ENCODE measurements around the gene PBX1. TPM values are rescaled to one million over a fixed set of nuclear protein-coding genes. Genes with fewer than 3 reads are reported as not detected.
A peak's percentile ranks its signal among the peaks of the same experiment; 100 is the strongest.

Gene PBX1
- total RNA-seq, 6 donors from 2014 or later: 17.8 to 59.6 (median 38.3) TPM

- no peaks in the 10 kb centered on the region for H3K36me3 ChIP-seq
- DNase-seq: no peak
- peak overlapping the region in 3 of 4 donors; percentile 13 to 70 (median 56) for H3K27ac ChIP-seq
- TF ChIP-seq POLR2AphosphoS5 (IDR thresholded peaks at IDR 0.05): no peak
- no peak for TF ChIP-seq CTCF (IDR thresholded peaks at IDR 0.05)
- no peak for TF ChIP-seq EP300 (IDR thresholded peaks at IDR 0.05)
- no peak for TF ChIP-seq POLR2A (IDR thresholded peaks at IDR 0.05)
- H3K4me1 ChIP-seq: peaks cover 0 to 4% (median 0%) of the 10 kb centered on the region in 4 donors
- WGBS, 2 donors: 72 to 76% methylated on average over 11 of the region's 11 CpGs
- peak overlapping the region in 1 of 4 donors; percentile 22 for H3K4me3 ChIP-seq
- ATAC-seq (ENCODE audit: low FRiP score in 2 of 2): peak; percentile 9 to 17
- no peaks in the 10 kb centered on the region for H3K27me3 ChIP-seq
- no peaks in the 10 kb centered on the region for H3K9me3 ChIP-seq
Measured at GRCh38 chr1:164753521-164754077, 194.6 kb downstream of the PBX1 start.

- peaks cover 0 to 4% (median 0%) of the 10 kb centered on the region in 4 donors for H3K4me1 ChIP-seq
- ATAC-seq (ENCODE audit: low FRiP score in 2 of 2) (peak; percentile 44 to 51), DNase-seq (no peak)
- H3K4me3 ChIP-seq: peak overlapping the region in 1 of 4 donors; percentile 22
- H3K27me3 ChIP-seq: no peaks in the 10 kb centered on the region
- H3K27ac ChIP-seq: peak overlapping the region; percentile 13 to 70 (median 38)
- no peaks in the 10 kb centered on the region for H3K36me3 ChIP-seq
- WGBS, 2 donors: 59 to 73% methylated on average over 8 of the region's 8 CpGs
- no peak for TF ChIP-seq EP300 (IDR thresholded peaks at IDR 0.05)
- no peak for TF ChIP-seq POLR2AphosphoS5 (IDR thresholded peaks at IDR 0.05)
- no peak for TF ChIP-seq POLR2A (IDR thresholded peaks at IDR 0.05)
- TF ChIP-seq CTCF (IDR thresholded peaks at IDR 0.05): no peak
- no peaks in the 10 kb centered on the region for H3K9me3 ChIP-seq
Measured at GRCh38 chr1:164754088-164754600, 195.2 kb downstream of the PBX1 start.

- H3K9me3 ChIP-seq: no peaks in the 10 kb centered on the region
- ATAC-seq (ENCODE audit: low FRiP score in 2 of 2) (no peak), DNase-seq (no peak)
- no peaks in the 10 kb centered on the region for H3K27me3 ChIP-seq
- no peak for TF ChIP-seq POLR2A (IDR thresholded peaks at IDR 0.05)
- no peak for TF ChIP-seq CTCF (IDR thresholded peaks at IDR 0.05)
- TF ChIP-seq POLR2AphosphoS5 (IDR thresholded peaks at IDR 0.05): no peak
- no peak for TF ChIP-seq EP300 (IDR thresholded peaks at IDR 0.05)
- H3K27ac ChIP-seq: no peak overlapping the region
- no peaks in the 10 kb centered on the region for H3K36me3 ChIP-seq
- WGBS, 2 donors: 82 to 92% methylated on average over 4 of the region's 4 CpGs
- no peak overlapping the region for H3K4me3 ChIP-seq
- H3K4me1 ChIP-seq: peaks cover 0 to 7% (median 2%) of the 10 kb centered on the region in 4 donors
Measured at GRCh38 chr1:164755690-164756089, 196.7 kb downstream of the PBX1 start.

- peaks cover 0 to 7% (median 2%) of the 10 kb centered on the region in 4 donors for H3K4me1 ChIP-seq
- WGBS, 2 donors: 91 to 98% methylated on average over 1 of the region's 1 CpG
- H3K4me3 ChIP-seq: no peak overlapping the region
- no peak overlapping the region for H3K27ac ChIP-seq
- no peak for ATAC-seq (ENCODE audit: low FRiP score in 2 of 2)
- H3K9me3 ChIP-seq: no peaks in the 10 kb centered on the region
- no peak for TF ChIP-seq POLR2A (IDR thresholded peaks at IDR 0.05)
- TF ChIP-seq POLR2AphosphoS5 (IDR thresholded peaks at IDR 0.05): no peak
- no peak for TF ChIP-seq CTCF (IDR thresholded peaks at IDR 0.05)
- TF ChIP-seq EP300 (IDR thresholded peaks at IDR 0.05): no peak
- no peaks in the 10 kb centered on the region for H3K36me3 ChIP-seq
- no peaks in the 10 kb centered on the region for H3K27me3 ChIP-seq
- no peak for DNase-seq
Measured at GRCh38 chr1:164756741-164757140, 197.8 kb downstream of the PBX1 start.

- H3K4me1 ChIP-seq: peaks cover 0 to 7% (median 2%) of the 10 kb centered on the region in 4 donors
- WGBS, 2 donors: 75 to 84% methylated on average over 1 of the region's 1 CpG
- no peak overlapping the region for H3K4me3 ChIP-seq
- no peak for TF ChIP-seq POLR2A (IDR thresholded peaks at IDR 0.05)
- TF ChIP-seq CTCF (IDR thresholded peaks at IDR 0.05): no peak
- TF ChIP-seq POLR2AphosphoS5 (IDR thresholded peaks at IDR 0.05): no peak
- no peak for TF ChIP-seq EP300 (IDR thresholded peaks at IDR 0.05)
- DNase-seq (no peak), ATAC-seq (ENCODE audit: low FRiP score in 2 of 2) (peak in 1 of 2 donors; percentile 72)
- H3K27ac ChIP-seq: no peak overlapping the region
- no peaks in the 10 kb centered on the region for H3K27me3 ChIP-seq
- H3K9me3 ChIP-seq: no peaks in the 10 kb centered on the region
- H3K36me3 ChIP-seq: no peaks in the 10 kb centered on the region
Measured at GRCh38 chr1:164757625-164758024, 198.6 kb downstream of the PBX1 start.
